ENCODE measurements around the gene TBPL2. TPM values are rescaled to one million over a fixed set of nuclear protein-coding genes. Genes with fewer than 3 reads are reported as not detected.

Gene TBPL2
- not detected in 2 replicates for total RNA-seq

GRCh38 chr14:55440385-55440784 is at the start of gene TBPL2:
Gene TBPL2, minus strand, starts transcription at chr14:55440616. Its CDS starts 167 bp downstream, at chr14:55440449.

GRCh38 chr14:55411426-55412389 is 28.7 kb downstream of the TBPL2 start, which contains the start of gene ATG14:
Gene ATG14, minus strand, starts transcription at chr14:55411830. Its CDS starts 8 bp downstream, at chr14:55411822.

Other genes with a start within 250 kb of the TBPL2 start
- gene DLGAP5, start 249.0 kb downstream of the TBPL2 start, total RNA-seq, result 2.3 and 66.5 TPM in 2 replicates
- 21.1 and 21.7 TPM in 2 replicates for gene FBXO34, start 169.2 kb downstream of the TBPL2 start, total RNA-seq
- gene ATG14, start 28.8 kb downstream of the TBPL2 start, total RNA-seq, result 19.1 and 19.4 TPM in 2 replicates
- gene KTN1, start 139.6 kb upstream of the TBPL2 start, total RNA-seq, result 89.2 and 168 TPM in 2 replicates